Measurements from ENCODE around the gene SORCS1.

DNA sequence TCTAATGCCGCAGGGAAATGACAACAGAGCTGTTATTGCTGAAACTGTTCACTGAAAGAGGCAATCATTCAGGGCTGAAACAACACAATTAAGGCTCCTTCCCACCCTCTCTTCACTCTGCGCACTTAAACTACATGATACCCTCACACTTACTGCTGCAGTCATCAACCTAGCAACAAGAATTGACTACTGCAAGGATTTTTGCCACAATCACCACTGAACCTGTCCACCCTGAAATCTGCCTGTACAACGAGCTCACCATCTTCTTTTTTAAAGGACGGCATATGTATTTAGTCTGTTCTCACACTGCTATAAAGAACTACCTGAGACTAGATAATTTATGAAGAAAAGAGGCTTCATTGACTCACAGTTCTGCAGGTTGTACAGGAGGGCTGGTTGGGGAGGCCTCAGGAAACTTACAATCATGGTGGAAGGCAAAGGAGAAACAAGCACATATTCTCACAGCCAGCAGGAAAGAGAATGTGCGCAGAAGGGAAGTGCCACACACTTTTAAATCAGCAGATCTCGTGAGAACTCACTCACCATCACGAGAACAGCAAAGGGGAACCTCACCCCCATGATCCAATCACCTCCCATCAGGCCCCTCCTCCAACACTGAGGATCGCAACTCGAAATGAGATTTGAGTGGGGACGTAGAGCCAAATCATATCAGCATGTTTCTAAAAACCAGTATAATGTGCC, 131.7 kb downstream of the SORCS1 start:
- TF ChIP-seq, protein P1, sequence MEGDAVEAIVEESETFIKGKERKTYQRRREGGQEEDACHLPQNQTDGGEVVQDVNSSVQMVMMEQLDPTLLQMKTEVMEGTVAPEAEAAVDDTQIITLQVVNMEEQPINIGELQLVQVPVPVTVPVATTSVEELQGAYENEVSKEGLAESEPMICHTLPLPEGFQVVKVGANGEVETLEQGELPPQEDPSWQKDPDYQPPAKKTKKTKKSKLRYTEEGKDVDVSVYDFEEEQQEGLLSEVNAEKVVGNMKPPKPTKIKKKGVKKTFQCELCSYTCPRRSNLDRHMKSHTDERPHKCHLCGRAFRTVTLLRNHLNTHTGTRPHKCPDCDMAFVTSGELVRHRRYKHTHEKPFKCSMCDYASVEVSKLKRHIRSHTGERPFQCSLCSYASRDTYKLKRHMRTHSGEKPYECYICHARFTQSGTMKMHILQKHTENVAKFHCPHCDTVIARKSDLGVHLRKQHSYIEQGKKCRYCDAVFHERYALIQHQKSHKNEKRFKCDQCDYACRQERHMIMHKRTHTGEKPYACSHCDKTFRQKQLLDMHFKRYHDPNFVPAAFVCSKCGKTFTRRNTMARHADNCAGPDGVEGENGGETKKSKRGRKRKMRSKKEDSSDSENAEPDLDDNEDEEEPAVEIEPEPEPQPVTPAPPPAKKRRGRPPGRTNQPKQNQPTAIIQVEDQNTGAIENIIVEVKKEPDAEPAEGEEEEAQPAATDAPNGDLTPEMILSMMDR (conservative IDR thresholded peaks at IDR 0.05; ENCODE audit: low read depth in 2 of 2): no peak
- TF ChIP-seq POLR2AphosphoS5 (IDR thresholded peaks at IDR 0.05; ENCODE audit: low read depth) (no peak), JUNB (IDR thresholded peaks at IDR 0.05; ENCODE audit: unreplicated experiment) (no peak), EZH2 (IDR thresholded peaks at IDR 0.05; ENCODE audit: low read depth, unreplicated experiment) (no peak), STAT1 (IDR thresholded peaks at IDR 0.05; ENCODE audit: unreplicated experiment) (no peak), NANOG (IDR thresholded peaks at IDR 0.05; ENCODE audit: borderline replicate concordance) (no peak)
- TF ChIP-seq, protein P2, sequence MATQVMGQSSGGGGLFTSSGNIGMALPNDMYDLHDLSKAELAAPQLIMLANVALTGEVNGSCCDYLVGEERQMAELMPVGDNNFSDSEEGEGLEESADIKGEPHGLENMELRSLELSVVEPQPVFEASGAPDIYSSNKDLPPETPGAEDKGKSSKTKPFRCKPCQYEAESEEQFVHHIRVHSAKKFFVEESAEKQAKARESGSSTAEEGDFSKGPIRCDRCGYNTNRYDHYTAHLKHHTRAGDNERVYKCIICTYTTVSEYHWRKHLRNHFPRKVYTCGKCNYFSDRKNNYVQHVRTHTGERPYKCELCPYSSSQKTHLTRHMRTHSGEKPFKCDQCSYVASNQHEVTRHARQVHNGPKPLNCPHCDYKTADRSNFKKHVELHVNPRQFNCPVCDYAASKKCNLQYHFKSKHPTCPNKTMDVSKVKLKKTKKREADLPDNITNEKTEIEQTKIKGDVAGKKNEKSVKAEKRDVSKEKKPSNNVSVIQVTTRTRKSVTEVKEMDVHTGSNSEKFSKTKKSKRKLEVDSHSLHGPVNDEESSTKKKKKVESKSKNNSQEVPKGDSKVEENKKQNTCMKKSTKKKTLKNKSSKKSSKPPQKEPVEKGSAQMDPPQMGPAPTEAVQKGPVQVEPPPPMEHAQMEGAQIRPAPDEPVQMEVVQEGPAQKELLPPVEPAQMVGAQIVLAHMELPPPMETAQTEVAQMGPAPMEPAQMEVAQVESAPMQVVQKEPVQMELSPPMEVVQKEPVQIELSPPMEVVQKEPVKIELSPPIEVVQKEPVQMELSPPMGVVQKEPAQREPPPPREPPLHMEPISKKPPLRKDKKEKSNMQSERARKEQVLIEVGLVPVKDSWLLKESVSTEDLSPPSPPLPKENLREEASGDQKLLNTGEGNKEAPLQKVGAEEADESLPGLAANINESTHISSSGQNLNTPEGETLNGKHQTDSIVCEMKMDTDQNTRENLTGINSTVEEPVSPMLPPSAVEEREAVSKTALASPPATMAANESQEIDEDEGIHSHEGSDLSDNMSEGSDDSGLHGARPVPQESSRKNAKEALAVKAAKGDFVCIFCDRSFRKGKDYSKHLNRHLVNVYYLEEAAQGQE (IDR thresholded peaks at IDR 0.05; ENCODE audit: unreplicated experiment): no peak

Measured in GM23338 (cell line).